GM18511 (cell line): ENCODE results near the gene WWC2.

Experiments used
- ATAC-seq: cut with Tn5 transposase; IDR thresholded peaks from one replicate; pipeline ENCODE4 v1.9.1; 2021; ENCODE audit warnings: mild to moderate bottlenecking, moderate library complexity; ENCODE audit not compliant: unreplicated experiment

Gene WWC2

DNA sequence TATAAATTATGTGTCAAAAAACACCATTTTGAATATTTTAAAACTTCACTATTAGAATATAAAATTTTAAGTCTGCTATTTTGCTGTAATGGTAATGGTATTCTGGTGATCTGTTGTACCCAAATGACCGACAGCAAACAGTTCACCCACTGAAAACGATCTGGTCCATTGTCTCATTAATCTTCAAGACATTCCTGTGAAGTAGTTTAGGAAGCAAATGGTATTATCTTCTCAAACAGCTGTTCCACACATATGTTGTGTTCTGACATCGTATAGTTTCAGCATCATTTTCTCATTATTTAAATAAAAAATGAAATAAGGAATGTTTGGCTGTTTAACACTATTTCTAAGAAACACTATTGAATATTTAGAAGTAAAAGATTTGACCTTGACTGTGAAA lies 98.1 kb downstream of the WWC2 start:
- ATAC-seq: no peak

GRCh38 chr4:183200453-183200852 lies 101.4 kb downstream of the WWC2 start:
- ATAC-seq: no peak

DNA sequence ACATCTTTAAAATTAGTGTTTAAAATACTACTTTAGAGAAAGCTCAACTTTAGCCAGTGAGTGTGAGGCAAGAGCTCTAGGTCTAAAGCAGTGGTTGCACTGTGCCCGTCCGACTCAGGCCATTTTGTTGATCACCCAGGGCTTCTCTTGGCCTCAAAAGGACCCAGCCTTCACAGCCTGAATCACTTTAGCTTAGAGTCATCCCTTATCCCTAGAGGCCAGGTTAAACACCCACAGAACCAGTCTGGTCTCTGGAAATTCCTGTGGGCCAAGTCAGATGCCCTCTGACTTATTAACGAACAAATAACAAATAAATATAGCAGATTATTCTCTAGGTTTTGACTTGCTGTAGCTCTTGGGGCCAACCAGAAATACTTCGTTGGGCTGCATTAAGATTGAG lies 102.3 kb downstream of the WWC2 start:
- no peak for ATAC-seq

- no peak for ATAC-seq
Measured at GRCh38 chr4:183202523-183202922, 103.5 kb downstream of the WWC2 start.

DNA sequence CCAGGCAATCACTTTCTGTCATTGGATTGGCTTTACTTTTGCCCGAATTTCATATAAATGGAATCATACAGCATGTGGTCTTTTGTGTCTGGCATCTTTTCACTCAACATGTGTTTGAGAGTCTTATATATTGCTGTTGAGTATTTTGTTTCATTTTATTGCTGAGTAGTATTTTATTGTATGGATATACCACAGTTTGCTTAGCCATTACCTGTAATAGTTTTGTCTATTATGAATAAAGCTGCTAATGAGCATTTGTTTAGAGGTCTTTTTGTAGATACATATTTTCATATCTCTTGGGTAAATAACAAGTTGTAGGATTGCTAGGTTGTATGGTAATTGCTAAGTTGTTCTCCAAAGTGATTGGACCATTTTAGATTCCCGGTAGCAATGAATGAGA lies 105.7 kb downstream of the WWC2 start:
- ATAC-seq: no peak

DNA sequence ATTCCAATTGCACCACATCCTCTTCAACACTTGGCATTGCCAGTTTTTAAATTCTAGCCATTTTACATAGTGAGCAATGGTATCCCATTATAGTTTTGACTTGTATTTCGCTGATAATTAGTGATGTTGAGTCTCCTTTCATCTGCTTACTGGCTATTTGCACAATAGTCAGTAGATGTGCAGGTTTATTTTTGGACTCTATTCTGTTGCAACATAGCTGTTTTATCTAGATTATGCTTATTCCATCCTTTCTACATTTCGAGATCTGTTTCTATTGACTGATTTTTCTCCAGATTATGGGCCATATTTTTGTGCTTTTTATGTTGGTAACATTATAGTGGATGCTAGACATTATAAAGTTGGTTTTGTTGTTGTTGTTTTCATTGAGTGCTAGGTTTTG lies 106.1 kb downstream of the WWC2 start:
- no peak for ATAC-seq

DNA sequence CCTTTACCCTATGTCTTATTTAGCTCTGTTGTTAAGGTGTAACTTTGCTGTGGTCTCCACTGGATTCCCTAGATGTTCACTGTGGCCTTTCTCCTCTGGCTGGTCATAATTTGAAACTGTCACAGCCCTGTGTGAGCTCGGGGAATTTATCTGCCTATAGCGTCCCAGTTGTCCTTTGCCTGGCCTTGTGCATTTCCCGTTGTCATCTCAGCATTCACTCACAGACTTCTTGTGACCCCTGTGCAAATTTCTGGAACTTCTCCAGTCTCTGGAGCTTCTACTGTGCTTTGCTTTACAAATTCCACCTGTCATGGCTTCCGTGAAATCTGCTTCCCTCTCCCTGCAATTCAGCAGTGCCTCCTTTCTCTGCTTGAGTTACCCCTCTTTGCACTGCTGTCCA lies 106.7 kb downstream of the WWC2 start:
- ATAC-seq: no peak

- no peak for ATAC-seq
Measured at GRCh38 chr4:183211533-183211932, 112.5 kb downstream of the WWC2 start.

- ATAC-seq: no peak
Measured at GRCh38 chr4:183213996-183214395, 114.9 kb downstream of the WWC2 start.

DNA sequence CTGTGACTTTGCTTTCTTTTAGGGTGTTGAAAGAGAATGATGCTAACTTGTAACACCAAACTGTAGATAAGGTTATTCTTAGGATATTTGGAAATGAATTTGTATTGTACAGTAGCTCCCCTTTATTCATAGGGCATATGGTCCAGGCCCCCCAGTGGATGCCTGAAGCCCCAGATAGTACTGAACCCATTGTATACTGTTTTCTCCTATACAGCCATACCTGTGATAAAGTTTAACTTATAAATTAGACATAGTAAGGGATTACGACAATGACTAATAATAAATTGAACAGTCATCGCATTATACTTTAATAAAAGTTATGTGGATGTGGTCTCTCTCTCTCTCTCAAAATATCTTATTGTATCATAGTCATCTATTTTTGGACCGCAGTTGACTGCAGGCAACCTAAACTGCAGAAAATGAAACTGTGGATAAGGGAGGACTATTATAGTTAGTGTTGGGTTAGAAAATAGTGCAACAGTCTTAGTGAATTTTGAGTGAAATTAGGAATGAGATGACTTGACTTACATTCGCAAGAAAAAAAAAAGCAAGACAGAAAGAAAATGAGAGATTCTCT lies 115.9 kb downstream of the WWC2 start:
- ATAC-seq: no peak

- no peak for ATAC-seq
Measured at GRCh38 chr4:183220236-183220635, 121.2 kb downstream of the WWC2 start.

DNA sequence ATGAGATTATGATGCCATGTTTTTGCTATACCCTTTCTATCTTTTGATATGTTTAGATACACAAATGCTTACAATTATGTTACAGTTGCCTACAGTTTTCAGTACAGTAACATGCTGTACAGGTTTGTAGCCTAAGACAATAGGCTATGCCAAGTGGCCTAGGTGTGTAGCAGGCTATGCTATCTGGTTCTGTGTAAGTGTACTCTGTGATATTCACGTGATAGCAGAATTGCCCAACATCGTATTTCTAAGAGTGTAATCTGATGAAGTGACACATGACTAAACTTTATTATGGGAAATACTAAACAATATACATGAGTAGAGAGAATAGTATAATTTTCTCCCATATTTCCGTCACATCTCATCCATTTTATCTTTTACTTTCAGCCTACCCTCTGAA lies 124.0 kb downstream of the WWC2 start:
- ATAC-seq: no peak

GRCh38 chr4:183229397-183229796 lies 130.3 kb downstream of the WWC2 start:
- no peak for ATAC-seq

GRCh38 chr4:183240581-183241321 lies 141.7 kb downstream of the WWC2 start:
- no peak for ATAC-seq

- ATAC-seq: no peak
Measured at GRCh38 chr4:183241322-183241640, 142.2 kb downstream of the WWC2 start.

DNA sequence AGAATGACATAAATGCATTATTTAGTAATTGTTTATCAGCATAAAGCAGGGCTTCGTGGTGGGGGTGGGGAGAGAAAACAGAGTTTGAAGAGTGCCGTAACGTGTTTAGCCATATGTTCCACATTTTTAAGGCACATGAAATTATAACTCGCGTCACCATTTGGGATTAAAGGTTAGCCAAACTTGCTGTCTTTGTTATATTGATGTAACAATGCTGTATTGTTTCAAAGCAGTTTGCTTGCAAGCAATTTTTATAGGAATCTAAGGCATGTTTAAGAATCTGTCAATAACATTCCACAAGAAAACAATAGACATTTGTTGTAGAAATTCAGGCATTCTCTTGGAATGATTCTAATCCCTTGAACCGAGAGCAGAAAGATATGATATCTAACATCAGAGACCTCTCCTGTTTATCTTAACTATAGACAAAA lies 142.7 kb downstream of the WWC2 start:
- no peak for ATAC-seq

DNA sequence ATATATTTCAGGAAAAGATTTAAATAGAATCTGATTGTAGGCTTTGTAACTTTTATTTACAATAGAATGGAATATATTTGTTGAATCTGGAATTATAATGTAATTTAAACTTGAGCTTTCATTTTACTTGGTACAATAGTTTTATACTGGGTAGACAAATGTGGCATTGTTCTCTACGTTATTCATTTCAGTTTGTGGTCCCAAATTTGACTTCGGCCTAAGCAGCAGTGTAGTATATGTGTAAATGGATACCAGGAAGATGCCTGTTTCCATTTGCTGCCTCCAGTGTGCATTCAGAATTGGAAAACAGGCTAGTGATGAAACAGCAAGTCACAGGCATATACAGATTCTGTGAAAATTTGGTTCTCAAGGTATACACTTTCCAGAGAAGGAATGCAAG lies 143.2 kb downstream of the WWC2 start:
- no peak for ATAC-seq

- no peak for ATAC-seq
Measured at GRCh38 chr4:183244019-183244418, 145.0 kb downstream of the WWC2 start.

DNA sequence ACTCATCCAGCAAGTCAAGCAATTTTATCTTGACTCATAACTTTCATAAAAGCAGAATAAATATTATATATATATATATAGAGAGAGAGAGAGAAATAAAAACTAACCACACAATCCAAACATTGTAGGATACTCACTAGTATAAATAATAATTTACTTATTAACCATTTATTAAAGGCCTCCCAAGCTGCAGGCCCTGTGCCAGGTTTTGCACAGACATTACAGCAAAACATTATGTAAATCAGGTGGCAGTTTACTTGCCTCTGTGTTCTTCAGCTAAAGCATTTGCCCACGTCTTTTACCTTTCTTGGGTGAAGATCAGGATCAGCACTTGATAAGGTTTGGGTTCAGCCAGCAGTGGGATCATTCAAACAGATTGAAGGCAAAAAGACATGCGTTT lies 145.4 kb downstream of the WWC2 start:
- ATAC-seq: no peak

DNA sequence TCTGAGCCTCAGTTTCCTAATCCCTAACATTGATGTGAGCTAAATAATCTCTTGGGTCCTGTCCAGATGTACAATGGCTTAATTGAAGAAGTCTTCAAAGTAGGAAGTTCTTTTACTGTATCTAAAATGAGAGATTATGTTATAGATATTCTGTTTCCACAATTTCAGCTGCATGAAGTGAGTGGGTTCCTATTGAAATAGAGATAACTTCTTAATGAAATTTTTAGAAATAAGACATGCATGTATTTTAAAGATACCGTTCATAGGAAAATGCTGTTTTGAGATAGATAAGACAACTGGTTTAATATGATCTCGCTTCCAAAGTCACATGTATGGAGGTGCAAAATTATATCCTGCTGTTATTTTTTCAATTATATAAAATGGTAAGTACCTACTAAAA lies 149.1 kb downstream of the WWC2 start:
- no peak for ATAC-seq

- ATAC-seq: peak; percentile 80
Measured at GRCh38 chr4:183249854-183250253, 150.8 kb downstream of the WWC2 start.

GRCh38 chr4:183250831-183251230 lies 151.8 kb downstream of the WWC2 start:
- ATAC-seq: no peak

- ATAC-seq: no peak
Measured at GRCh38 chr4:183252959-183253358, 153.9 kb downstream of the WWC2 start.
